ENCODE data around the gene NECAB2.

NECAB2 gene

DNA sequence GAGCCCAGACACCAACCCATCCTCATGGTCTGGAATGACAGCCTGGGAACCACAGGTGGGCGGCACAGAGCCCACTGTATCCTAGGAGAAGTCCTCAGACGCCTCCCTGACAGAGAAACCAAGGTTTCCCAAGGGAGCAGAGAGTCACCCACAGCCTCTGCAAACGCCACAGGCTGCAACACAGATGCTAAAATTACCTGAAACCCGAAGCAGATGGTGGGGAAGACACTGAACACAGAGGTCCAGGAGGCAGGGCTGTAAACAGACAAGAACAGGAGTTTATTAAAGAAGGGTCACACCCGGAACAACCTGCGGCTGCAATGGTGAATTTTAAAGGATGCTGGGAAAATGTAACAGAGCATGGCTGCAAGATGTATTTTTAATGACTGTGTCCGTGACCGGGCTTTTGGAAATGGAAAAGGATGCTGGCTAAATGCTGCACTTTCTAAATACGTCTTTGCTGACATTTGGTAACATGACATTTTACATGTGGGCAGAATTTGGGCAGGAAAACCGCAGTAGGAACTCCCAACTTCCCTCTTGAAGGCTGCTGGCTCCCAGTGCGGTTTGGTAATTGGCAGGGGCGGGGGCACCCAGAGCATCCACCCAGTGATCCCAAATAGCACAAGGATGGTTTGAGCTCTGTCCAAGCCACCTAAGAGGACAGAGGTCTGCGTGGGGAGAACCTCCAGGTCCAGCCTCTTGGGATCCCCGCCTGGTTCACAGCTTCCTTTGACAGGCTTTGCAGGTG, 61.4 kb downstream of the NECAB2 start:
- no peak for DNase-seq

DNA sequence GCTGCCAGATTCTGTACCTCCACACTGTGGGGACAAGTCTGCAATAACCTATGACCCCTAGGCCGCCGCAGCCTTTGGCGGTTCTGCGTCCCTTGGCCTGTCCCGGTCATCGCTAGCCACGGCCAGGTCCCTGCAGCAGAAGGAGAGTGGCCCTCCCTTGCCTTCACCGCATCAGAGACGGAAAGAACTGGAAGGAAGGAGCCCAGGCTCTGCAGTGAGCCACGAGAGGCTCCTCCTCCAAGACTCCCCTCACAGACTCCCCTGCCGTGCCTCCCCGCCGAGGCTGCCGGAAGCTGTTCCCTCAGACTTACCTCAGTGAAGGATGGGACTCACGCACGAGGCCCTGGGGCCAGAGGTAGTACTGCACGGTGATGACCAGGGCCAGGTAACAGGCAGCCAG, 63.5 kb downstream of the NECAB2 start:
- DNase-seq, result no peak

DNA sequence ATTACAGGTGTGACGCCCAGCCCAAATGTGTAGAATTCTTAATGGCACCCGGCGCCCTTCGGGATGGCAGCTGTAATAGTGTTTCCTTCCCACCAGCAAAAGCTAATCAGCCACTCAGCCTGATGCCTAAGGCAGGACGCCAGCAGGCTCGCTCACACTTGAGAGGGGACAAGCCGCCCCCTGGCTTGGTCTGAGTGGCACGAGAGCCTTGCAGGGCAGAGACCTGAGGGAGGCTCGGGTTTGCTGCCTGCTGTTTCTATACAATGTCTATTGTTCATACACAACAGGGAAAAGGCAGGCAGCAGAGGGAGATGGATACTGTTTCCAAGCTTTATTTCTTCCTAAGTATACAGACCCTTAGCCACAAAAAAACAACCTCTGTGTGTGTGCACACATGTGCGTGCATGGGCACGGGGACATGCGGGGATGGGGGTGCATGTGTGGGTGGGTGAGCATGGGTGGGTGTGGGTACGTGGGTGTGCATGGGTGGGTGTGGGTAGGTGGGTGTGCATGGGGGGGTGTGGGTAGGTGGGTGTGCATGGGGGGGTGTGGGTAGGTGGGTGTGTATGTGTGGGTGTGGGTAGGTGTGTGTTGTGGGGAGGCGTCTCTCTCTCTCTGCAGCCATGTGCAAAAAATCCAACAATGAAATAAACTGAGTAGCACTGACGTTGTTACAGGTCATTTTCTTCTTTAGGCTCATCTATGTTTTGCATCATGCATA, 64.6 kb downstream of the NECAB2 start:
- DNase-seq, result no peak

DNA sequence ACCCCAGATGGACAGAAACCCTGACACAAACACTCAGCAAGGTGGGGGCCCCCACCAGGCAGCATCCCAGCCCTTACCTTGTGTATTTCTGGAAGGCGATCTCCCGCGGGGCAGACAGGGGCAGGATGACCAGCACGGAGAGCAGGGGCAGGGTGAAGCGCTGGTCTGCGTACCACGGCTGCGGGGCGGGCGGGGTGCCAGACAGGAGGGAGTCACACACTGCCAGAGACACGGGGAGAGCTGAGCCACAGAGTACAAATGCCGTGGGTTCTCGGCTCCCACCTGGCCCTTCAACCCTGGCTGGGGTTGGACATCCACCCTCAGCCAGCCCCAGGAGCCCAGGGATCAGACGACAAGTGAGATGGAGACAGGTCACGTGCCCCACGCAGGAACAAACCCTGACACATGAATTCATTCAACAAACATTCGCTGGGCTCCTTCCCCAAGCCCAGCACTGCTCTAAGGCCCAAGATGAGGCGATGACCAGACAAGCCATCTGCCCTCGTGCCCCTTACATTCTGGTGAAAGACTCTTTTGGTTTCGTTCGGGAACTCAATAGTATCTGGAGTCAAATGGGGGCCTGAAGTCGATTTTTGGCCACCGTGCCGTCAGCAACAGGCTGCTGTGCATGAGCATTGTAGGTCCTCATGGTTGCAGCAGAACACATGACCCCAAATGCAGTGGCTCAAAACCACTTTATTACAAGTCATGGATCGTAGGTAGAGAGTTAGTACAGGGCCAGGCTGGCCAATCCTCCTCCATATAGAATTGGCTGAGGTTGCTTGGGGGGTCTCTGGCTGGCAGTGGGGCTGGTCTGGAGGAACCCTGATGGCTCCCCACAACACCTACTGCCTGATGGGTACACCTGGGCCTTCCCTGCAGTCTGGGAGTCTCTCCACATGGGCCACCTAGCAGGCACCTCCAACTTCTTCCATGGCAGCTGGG, 65.5 kb downstream of the NECAB2 start:
- no peak for DNase-seq

DNA sequence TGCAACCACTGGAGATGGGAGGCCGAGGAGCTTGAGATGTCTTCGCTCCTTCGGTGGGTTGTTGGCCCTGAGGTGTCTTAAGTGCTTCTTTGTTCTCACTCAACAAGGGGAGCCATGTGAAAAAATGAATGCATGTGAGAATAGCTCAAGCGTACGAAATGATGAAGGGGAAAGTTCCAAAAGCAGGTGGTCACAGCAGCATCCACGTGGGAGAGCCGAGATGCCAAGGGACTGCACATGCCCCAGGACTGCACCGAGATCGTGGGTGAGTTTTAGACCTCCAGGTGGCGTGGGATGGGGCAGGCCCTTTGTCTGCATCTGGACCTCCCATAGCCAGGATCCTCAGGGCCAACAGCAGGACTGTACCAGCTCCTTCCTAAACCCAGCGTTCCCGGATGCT, 66.5 kb downstream of the NECAB2 start:
- DNase-seq, result no peak

DNA sequence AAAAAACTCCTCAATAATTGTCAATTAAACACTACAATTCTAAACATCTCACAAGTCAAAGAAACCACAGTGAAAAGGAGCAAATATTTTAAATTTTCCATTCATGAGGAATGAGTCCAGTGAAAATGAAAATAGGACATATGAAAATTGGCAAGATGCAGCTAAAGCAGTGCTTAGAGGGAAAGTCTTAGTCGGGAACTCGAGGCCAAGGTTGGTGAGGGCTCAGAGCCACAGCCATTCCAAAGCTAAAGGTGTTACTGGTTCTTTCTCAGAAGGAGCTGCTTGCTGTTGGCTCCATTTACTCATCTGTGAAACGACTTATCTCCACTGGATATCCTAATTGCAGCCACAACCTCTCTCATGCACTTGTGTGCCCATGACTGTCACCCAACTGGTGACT, 68.1 kb downstream of the NECAB2 start:
- no peak for DNase-seq

DNA sequence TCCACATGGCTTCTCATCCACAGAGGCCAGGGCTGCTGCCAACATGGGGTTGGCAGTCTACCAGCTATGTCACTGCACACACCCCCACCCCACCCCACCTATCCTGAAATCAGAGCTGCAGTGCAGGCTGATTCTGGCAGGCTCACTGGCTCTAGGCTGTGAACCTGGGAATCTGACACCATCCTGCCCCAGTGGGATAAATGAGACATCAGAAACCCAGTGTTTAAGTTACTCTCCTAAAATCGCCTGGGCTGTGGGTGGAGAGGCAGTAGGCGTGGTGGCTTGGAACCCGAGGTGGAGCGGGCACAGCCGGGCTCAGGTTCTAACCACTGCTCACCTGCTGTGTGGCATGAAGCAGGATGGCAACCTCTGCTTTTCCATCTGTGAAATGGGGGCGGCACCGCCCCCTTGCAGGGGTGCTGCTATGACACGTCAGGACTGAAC, 69.0 kb downstream of the NECAB2 start:
- no peak for DNase-seq

DNA sequence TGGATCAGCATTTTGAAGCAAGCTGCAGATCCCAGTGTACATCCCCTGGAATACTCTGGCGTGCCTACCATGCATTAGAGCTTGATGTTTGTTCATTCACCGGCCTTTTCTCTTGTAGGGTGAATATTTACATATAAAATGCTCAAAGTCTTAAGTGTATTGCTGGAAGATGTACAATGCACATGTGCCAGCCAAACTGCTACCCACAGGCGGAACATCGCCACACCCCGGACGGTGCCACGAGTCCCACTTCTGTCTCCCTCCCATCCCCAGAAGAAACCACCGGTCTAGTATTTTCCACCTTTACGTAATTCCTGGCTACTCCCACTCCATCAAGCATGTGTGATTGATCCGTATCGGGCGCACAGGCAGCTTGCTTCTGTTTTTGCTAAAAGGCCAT, 70.4 kb downstream of the NECAB2 start:
- DNase-seq, result no peak

DNA sequence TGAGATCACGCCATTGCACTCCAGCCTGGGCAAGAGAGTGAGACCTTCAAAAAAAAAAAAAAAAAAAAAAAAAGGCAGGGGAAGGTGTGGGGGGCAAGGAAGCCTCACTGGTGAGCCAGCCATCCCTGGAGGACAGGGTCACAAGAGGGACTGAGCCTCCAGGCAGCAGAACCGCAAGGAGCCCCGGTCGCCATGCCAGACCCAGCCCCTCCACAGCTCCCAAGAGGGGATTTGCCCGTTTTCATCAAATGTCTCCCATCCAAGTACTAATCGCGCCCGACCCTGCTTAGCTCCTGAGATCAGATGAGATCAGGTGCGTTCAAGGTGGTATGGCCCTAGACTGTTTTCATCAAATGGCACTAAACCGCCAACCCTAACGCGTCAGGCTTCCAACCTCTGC, 71.7 kb downstream of the NECAB2 start:
- DNase-seq, result no peak

DNA sequence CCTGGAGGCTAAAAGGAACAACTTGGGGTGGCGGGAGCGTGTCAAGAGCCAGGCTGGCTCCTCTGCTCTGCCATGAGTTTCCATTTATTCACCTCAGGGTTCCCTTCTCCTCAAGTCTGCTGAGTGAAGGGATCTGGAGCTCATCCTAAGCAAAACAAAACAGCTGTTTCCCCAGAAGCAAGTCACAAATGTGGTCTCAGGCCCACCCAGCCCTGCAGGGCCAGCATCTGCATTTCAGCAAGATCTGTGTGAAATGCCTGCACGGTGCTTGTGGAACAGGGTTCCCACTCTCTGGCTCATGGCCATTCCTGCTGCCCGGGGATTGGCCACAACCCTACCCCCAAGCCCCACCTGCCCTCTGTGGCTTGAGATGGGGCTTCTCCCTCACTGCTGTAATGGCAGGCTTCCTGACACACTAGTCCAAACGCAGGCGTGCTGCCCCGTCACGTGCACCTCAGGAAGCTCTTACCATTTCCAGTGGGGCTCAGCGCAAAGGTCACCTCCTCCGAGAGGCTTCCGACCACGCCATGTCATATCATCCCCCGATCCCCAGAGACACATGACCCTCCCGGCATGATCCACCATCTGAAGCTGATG, 72.3 kb downstream of the NECAB2 start:
- no peak for DNase-seq

DNA sequence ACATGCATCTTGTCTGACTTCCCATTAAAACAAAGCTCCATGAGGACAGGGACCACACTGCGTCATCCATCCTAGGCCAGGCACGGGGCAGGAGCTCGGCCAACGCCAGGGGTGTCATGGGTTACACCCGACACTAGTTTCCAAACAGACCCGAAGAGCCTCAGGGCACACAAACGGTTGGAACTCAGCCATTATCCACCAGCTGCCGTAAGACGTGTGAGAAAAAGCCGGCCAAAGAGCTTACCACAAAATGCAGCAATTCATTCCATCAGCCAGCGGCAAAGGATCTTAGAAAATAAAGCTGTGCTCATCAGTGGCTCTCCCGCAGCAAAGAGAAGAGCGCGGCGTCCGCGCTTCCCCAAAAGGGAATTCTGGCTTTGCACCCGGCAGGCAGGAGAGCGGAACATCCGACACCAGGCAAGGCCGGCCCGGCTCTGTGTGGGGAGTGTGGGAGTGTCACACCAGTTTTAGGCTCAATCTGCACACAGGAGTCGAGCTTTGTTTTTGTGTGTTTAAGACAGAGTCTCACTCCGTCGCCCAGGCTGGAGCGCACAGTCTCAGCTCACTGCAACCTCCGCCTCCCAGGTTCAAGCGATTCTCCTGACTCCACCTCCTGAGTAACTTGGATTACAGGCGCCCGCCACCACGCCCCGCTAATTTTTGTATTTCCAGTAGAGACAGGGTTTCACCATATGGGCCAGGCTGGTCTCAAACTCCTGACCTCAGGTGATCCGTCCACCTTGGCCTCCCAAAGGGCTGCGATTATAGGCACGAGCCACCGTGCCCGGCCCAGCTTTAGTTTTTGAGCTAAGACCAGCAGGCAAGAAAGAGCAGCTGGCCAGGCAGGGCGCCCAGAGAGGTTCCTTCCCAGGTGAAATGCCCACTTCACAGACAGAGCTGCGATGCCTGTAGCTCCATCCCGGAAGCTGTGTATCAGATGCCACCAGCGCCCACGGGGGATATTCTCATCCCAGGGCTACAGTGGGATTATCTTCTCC, 73.1 kb downstream of the NECAB2 start:
- DNase-seq, result no peak

DNA sequence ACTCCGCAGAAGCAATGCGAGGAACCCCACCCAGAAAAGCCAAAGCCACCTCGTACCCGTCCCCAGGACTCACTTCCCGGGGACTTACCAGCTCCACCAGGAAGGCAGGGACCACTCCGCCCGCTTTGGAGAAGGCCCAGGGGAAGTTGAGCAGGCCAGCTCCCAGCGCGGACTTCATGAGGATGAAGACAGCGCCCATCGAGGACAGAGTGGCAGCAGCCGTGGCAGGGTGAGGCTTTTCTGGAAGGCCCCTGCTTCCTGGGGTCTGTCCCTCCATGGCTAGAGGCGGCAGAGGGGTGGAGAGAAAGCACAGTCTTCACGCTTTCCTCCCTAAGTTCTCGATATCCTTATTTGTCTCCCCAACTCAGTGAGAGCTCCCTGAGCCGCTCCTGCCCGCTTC, 73.8 kb downstream of the NECAB2 start:
- DNase-seq, result no peak

DNA sequence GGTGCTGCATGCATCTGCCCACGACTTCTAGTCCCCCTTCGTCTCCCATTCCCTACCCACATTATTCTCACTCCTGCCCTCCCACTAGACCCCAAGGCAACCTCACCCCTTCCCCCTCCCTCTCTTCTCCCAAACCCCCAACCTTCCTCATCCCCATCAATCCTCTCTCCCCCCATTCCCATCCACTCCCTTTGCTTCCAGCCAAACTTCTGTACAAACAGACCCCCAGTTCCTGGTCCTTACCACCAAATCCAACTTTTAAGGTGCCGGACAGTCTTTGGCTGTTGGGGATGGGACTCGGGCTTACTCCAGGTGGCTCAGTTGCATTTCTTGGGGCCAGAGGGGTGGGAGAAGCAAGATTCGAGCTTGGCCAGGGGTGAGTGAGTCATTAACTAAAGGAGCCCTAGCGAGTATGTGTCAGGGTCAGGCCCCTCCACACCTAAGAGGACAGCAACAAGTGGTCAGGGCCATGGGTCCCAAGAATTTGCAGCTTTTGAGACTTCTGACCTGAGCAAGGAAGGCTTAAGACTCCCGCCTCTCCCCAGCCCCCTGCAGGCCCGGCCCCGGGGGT, 74.3 kb downstream of the NECAB2 start, which contains the start of gene SLC38A8:
SLC38A8 (minus strand) TSS at position 488 of the 571 bp plus-strand sequence. CDS start 638 bp downstream, outside the sequence.
- DNase-seq, result no peak

DNA sequence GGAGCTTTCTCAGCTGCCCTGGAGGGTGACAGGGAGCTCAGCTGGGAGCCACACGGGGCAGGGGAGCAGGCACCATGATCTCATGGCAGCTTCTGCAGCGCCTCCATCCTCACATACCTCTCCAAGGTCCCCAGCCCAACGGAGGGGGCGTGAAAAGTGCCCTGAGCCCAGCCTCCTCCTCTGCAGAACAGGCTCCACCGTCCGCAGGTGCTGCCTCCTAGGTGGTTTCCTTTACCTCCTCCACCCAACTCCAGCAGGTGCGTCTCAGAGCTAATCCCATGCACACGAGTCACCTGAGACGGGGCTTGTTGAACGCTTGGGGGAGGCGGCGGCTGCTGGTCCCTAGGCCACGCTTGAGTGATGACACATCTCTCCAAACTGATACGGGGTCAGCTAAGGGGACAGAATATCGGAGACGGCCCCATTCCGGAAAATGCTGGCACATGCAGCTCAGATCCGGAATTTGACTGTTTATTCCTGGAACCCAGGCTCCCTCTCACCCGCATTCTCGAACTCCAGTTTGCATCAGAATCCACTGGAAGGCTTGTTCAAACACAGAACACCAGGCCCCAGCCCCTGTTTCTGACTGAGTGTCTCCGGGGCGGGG, 74.9 kb downstream of the NECAB2 start:
- DNase-seq, result no peak

DNA sequence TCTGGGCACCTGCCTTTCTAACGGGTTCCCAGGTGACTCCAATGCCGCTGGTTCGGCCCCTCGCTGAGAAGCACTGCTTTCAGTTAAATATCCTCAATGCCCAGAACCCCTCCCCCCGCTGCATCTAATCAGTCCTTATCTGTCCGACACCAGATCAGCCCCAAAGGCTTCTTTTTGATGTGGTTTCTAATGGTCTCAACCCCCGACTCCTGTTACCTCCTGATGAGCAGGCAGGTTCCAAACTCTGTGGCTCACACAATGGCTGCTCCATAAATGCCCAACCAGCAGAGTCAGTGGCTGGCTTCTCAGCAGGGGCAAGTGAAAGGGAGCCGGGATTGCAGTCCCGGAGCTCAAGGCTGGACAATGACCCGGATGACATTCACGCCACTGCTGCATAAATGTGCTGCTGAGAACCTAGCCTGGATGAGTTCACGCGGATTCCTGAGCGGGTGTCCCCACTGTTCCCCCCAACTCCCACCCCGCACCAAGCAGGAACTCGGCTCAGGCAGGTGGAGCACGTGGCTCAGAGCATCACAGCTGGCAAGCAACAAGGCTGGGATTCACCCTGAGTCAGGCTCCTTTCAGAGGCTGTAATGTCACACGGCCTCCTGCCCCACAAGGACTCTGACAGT, 75.6 kb downstream of the NECAB2 start:
- DNase-seq, result no peak

DNA sequence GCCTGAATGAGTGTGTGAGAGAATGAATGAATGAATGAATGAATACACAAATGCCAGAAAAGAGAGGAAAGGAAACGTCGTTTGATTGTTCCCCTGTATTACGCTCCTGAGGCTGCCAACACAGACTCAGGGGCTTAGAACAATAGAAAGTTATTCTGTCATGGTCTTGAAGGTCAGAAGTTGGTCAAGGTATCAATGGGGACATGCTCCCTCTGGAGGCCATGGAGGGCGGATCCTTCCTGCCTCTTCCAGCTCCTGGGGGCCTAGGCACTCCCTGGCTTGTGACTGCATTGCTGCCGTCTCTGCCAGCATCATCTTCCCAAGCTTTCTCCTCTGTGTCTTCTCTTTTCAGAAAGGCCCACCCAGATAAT, 76.1 kb downstream of the NECAB2 start:
- no peak for DNase-seq

DNA sequence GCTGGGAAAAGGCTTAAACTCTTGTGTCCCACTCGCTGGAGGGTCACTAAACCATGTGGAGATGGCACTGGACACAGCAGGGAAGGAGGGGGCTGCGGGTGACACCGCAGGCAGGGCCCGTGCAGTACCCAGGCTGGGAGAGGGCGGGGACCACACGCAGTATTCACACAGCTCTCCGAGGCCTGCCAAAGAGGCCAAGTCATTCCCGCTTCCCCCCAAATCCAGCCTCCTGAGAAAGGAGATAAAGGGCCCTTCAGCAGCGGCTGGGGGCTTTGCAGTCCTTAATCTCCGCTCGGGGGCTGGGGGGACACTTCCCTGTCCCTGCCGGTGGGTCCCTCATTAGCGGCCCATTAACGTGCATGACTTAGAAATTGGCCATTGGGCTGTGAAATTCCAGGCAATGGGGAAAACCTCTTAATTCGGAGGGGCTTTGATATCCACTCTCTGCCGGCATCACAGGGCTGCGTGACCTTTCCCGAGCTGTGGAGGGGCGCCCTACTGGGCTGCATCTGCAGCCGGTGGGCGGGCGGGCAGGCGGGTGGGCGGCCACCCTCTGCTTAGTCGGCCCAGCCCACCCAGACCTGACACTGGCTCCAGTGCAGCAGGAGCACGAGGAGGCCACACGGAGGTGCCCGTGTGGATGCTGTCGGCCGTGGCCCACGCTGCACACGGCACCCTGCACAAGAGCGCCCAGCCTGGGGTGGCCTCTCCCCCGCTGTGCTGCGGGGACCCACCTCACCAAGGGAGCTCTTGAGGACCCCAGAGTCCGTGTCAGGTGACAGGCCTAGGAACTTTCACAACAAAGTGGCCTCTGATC, 77.2 kb downstream of the NECAB2 start:
- DNase-seq, result no peak

DNA sequence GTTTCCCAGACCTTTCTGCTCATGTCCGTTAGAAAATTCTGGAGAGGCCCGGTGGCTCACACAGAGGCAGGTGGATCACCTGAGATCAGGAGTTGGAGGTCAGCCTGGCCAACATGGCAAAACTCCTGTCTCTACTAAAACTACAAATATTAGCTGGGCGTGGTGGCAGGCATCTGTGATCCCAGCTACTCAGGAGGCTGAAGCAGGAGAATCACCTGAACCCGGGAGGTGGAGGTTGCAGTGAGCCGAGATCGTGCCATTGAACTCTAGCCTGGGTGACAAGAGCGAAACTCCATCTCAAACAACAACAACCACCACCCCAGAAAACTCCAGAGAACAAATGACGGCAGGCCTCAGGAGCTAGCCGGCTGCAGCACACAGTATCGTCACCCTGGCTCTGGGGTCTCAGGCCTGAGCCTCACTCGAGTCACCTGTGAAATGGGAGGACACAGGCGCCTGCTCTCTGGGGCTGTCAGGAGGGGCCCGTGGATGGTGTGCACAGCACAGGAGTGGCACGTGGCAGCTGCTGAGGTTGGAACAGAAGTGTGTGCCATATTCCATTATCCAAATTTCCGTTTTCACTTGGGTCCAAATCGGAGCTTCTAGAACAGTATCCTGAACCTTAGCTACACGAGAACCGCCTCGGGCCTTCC, 77.9 kb downstream of the NECAB2 start:
- no peak for DNase-seq

DNA sequence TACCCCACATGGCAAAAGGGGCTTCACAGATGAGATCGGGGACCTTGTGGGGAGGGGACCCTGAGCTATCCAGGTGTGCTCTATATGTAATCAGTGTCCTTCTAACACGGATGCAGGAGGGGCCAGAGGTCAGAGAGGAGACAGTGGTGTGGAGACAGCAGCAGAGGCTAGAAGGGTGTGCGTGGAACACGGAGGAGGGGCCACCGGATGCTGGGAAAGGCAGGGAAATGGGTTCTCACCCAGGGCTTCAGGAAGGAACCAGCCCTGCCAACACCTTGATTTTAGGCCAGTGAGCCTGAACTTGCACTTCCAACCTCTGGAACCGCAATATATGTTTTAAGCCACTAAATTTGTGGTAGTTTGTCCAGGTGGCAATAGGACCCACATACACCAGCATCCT, 79.2 kb downstream of the NECAB2 start:
- no peak for DNase-seq

Data from amniotic stem cell (primary cell).